HS-5 (cell line): ENCODE results near the gene ZNF747.
A peak's percentile ranks its signal among the peaks of the same experiment; 100 is the strongest.

ENCODE experiments used
- DNase-seq: peaks from one replicate; pipeline ENCODE4 v3.0.0-alpha.2; 2012; ENCODE audit warnings: low read depth

The ZNF747 gene

DNA sequence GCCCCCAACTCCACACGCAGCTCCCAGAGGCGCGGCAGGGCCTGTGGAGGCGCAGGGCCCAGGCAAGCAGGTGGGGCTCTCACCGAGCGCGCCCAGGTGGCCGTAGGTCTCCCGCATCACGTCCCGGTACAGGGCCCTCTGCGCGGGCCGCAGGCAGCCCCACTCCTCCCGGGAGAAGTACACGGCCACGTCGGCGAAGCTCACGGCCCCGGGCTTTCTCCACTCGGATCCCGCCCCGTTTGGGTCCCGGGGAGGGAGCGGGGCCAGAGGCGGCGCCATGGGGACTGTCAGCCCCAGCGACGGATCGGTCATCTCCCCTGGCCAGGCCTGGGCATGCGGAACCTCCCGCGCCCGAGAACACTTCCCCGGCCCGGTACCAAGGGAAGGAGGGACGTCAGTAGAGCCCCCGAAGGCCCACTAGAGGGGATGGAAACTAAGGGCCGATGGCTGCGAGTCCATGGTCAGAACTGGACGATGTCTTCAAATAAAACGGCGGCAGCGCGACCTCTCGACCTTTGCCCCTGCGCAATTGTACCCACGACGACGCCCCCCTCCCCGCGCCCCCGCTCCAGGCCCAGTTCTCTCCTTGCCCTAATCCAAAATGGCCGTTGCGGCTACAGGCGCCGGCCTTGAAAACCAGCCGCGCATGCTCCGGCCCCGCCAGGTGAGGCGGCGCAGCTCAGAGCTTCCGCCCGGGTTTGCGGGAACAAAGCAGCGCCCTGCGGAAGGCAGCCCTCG is at the start of gene ZNF747:
ZNF747 (minus strand) TSS at position 491 of the 738 bp plus-strand sequence; CDS start at position 312, 179 bp downstream.
- DNase-seq: no peak

DNA sequence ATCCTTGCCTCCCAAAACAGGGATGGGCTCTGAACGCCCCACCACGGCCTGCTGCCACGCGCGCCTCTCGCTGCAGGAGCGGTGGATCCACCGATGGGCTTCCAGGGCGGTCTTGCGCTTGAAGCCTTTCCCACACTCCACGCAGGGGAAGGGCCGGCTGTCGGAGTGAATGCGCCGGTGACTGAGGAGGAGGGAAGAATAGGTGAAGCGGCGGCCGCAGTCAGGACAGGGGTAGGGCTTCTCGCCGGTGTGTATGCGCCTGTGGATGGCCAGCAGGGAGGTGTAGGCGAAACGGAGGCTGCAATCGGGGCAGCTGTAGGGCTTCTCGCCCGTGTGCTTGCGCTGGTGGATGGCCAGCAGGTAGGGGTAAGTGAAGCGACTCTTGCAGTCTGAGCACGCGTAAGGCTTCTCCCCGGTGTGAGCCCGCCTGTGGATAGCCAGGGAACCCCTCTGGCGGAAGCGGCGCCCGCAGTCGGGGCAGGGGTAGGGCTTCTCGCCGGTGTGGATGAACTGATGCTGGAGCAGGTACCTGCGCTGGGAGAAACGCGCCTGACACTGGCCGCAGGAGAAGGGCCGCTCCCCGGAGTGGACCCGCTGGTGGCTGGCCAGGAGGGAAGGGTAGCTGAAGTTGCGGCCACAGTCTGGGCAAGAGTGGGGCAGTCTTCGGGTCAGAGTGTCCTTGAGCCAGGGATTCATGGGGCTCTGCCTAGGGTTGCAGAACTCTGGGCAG is 48.1 kb upstream of the ZNF747 start:
- DNase-seq: no peak

- no peak for DNase-seq
Observed at GRCh38 chr16:30581457-30581856, 46.8 kb upstream of the ZNF747 start.

- DNase-seq: no peak
Observed at GRCh38 chr16:30574678-30575077, 40.0 kb upstream of the ZNF747 start.

GRCh38 chr16:30571445-30572322 is 37.0 kb upstream of the ZNF747 start, which contains the start of gene ZNF688:
Gene ZNF688, minus strand, starts transcription at chr16:30571714. Its CDS starts 85 bp downstream, at chr16:30571629.
- peak; percentile 87 for DNase-seq

- DNase-seq: no peak
Observed at GRCh38 chr16:30570636-30571444, 36.2 kb upstream of the ZNF747 start.

GRCh38 chr16:30569746-30570635 is 35.3 kb upstream of the ZNF747 start:
- no peak for DNase-seq

DNA sequence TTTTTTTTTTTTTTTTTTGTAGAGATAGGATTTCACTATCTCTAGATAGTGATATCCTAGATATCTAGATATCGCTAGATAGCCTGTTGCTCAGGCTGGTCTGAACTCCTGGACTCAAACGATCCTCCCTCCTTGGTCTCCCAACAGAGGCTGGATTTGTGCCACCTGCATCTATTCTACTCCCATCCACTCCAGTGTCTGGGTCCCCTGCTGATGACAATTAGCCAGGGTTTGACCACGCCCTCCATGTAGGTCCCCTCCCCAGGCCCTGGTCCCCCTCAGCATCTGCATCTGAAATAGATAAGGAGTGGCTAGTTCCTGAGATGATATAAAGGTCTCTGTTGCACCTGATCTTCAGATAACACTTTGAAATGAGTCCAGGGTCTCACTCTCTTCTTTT is 34.6 kb upstream of the ZNF747 start:
- DNase-seq: no peak

GRCh38 chr16:30567991-30568638 is 33.5 kb upstream of the ZNF747 start:
- peak; percentile 62 for DNase-seq

DNA sequence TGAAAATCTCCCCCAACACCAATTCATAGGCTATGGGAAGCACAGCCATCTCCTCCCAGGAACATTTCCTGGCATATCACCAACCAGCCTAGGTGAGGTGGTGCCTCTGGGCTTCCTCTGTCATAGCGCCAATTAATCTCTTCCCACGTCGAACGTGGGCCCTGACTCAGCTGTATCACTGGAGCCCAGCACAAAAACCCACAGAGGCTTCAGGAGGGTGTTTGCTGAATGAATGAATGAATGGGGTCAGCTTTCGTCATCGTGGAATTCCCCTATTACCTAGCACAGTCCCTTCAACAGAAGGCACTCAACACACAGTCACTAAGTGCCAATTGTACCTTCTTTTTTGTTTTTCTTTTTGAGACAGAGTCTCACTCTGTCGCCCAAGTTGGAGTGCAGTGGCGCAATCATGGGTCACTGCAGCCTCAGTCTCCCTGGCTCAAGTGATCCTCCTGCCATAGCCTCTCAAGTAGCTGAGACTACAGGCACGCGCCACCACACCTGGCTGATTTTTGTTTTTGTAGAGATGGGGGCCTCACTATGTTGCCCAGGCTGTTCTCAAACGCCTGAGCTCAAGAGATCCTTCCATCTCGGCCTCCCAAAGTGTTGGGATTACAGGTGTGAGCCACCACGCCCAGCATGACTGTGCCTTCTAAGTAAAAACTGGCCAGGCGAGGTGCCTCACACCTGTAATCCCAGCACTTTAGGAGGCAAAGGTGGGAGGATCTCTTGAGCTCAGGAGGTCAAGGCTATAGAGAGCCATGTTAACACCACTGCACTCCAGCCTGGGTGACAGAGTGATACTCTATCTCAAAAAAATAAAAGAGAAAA is 32.7 kb upstream of the ZNF747 start:
- DNase-seq: no peak

DNA sequence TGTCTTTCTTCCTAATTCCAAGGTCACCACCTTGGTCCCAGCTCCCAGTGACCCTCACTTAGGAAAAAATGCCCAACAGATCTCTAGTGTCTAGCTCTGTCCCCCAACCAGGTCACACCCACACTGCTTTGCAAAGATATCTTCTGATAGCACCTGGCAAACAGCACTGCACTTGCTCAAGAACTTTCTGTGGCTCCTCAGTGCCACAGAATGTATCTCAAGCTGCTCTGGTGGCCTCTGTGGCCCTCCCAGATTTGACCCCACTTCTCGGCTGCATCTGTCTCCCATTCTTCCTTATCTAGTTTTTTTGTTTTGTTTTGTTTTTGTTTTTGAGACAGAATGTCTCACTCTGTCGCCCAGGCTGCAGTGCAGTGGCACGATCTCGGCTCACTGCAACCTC is 31.9 kb upstream of the ZNF747 start:
- DNase-seq: no peak

DNA sequence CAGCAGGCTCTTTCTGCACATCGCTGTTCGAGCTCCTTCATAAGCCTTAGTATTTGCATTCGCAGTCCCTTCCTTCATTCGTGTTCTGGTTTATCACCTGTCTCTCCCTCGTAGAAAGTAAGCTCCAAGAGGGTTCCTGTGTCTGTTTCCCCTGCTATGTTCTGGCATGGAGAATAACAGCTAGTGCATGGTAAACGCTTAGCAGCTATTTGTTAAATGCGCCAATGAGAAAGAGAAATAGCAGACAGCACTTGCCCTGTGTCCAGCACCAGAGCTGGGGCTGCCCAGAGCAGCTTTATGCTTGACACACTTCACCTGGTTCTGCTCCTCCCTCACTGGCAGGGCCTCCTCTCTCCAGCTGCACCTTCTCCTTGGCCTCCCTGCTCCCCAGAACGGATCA is 31.3 kb upstream of the ZNF747 start:
- DNase-seq: no peak

DNA sequence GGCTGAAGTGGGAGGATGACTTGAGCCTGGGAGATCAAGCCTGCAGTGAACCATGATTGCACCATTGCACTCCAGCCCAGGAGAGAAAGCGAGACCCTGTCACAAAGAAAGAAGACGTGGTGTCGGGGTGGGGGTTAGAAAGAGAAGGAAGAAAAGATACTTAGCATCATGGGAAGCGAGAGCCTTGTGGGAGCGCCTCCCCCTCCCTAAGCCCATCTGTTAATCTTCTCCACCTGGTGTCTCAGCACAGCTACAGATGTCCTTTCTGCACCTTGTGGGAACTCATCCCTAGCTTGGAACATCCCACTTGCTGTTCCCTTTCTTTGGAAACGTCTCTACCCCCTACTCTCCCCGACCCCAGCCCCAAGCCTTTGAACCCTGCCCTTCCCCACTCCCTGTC is 30.9 kb upstream of the ZNF747 start:
- DNase-seq: no peak

GRCh38 chr16:30562021-30562420 is 27.4 kb upstream of the ZNF747 start:
- DNase-seq: no peak

GRCh38 chr16:30561089-30561816 is 26.6 kb upstream of the ZNF747 start:
- no peak for DNase-seq

DNA sequence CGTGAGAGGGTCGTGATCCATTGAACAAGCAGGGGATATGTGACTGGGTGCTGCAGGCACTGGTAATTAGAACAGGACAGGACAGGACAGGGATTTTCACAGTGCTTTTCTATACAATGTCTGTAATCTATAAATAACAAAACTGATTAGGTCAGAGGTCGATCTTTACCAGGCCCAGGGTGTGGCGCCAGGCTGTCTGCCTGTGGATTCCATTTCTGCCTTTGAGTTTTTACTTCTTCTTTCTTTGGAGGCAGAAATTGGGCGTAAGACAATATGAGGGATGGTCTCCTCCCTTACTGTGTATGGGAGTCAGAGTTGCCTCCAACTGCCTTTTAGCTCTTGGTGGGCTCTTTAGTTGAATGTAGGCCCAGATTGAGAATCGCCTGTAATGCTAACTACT is 25.0 kb upstream of the ZNF747 start:
- DNase-seq: no peak

- DNase-seq: no peak
Observed at GRCh38 chr16:30558789-30559377, 24.2 kb upstream of the ZNF747 start.
